GM12891 (cell line): ENCODE results near the gene MRGPRX3.
"Not testable (repeated sequence)": the region's sequence is repeated elsewhere in the genome, so short reads cannot be mapped to it uniquely, and the experiment has no call there.

Experiments used
- DNase-seq: peaks from one replicate; pipeline ENCODE4 v3.0.0; 2011; ENCODE audit warnings: low spot score; ENCODE audit not compliant: insufficient read length
- FAIRE-seq: peaks from 2 replicates; lab custom pipeline; 2011; peaks lifted over from hg19 to GRCh38; lab: Jason Lieb, UNC
- PAX5 ChIP-seq: IDR thresholded peaks from 2 replicates; pipeline ENCODE4 v1.6.1; 2011; ENCODE audit warnings: low read length, moderate library complexity, mild to moderate bottlenecking; ENCODE audit not compliant: insufficient read depth, severe bottlenecking
- POLR2A ChIP-seq: IDR thresholded peaks from 2 replicates; pipeline ENCODE4 v1.6.1; 2011; ENCODE audit warnings: low read depth, low read length, control low read depth
- POLR2AphosphoS5 ChIP-seq: IDR thresholded peaks from 2 replicates; pipeline ENCODE4 v1.6.1; 2011; ENCODE audit warnings: low read depth, low read length, control low read depth
- POU2F2 ChIP-seq: IDR thresholded peaks from 2 replicates; pipeline ENCODE4 v1.6.1; 2011; ENCODE audit warnings: low read depth, mild to moderate bottlenecking, control low read depth, low read length, moderate library complexity
- SPI1 ChIP-seq: IDR thresholded peaks from 2 replicates; pipeline ENCODE4 v1.6.1; 2011; ENCODE audit warnings: low read depth, low read length, control low read depth
- TAF1 ChIP-seq: IDR thresholded peaks from 2 replicates; pipeline ENCODE4 v1.6.1; 2011; ENCODE audit warnings: low read depth, low read length, control low read depth

The MRGPRX3 gene

GRCh38 chr11:18108254-18108653 is 24.1 kb upstream of the MRGPRX3 start:
- DNase-seq: no peak
- no peak for TF ChIP-seq SPI1
- no peak for TF ChIP-seq PAX5
- no peak for TF ChIP-seq POLR2A
- no peak for TF ChIP-seq TAF1
- no peak for TF ChIP-seq POLR2AphosphoS5
- FAIRE-seq: no peak

DNA sequence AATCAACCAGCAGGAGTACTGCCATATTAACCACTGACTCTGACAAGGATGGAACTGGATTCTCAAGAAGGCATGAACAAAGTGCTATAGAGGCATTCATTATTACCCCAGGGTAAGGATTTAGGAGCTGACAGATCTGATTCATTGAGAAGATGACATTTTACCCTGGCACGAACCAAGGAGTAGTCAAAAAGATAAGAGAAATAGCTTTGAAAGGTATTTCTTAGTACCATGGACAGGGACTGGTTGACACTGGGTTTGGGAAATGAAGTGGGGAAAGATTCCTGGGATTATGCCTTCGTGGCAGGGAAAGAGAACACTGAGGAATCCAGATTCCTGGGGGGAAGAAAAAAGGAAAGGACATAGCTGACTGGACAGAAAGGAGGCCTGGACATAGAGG is 21.4 kb upstream of the MRGPRX3 start:
- FAIRE-seq: no peak
- no peak for TF ChIP-seq POU2F2
- TF ChIP-seq SPI1: no peak
- TF ChIP-seq POLR2AphosphoS5: no peak
- TF ChIP-seq PAX5: no peak
- no peak for TF ChIP-seq TAF1
- TF ChIP-seq POLR2A: no peak
- DNase-seq: no peak

- peak; percentile 89 for FAIRE-seq
- TF ChIP-seq PAX5 (no peak), POLR2A (no peak), SPI1 (no peak), POLR2AphosphoS5 (no peak), POU2F2 (no peak), TAF1 (no peak)
- DNase-seq: peak; percentile 55
These were observed 16.8 kb upstream of the MRGPRX3 start for GRCh38 chr11:18115360-18116127.

GRCh38 chr11:18121331-18121828 is 11.0 kb upstream of the MRGPRX3 start:
- FAIRE-seq: not testable (repeated sequence)

GRCh38 chr11:18131115-18131514 is 1.3 kb upstream of the MRGPRX3 start:
- not testable (repeated sequence) for FAIRE-seq, DNase-seq

More at GRCh38 chr11:18121331-18121828, 11.0 kb upstream of the MRGPRX3 start:
- DNase-seq: not testable (repeated sequence)

DNA sequence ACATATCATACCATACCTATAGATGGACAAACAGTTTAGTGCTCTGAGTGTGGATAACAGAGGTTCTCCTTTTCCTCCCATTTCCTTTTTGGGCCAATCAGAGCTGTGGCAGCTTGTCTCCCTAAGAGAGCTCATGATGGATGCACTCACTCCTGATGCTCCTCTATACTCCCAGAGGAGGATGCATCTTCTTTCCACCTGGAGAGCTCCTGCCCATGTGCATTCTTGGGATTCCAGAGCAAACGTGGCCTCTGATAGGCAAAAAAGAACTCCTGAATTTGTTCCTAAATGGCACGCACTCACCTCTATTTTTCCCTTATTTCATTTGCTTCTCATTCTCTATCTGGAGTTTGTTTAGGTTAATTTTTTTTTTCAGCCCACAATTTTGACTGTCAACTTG is 2.9 kb downstream of the MRGPRX3 start:
- TF ChIP-seq POU2F2 (no peak), POLR2A (no peak)
- DNase-seq (no peak), FAIRE-seq (no peak)

GRCh38 chr11:18137186-18137800 is 4.9 kb downstream of the MRGPRX3 start:
- DNase-seq (no peak), FAIRE-seq (peak; percentile 40)
- TF ChIP-seq TAF1 (no peak), POLR2AphosphoS5 (no peak), PAX5 (no peak), POU2F2 (no peak), POLR2A (no peak), SPI1 (no peak)

GRCh38 chr11:18140145-18140544 is 7.8 kb downstream of the MRGPRX3 start:
- FAIRE-seq (no peak), DNase-seq (no peak)
- TF ChIP-seq TAF1 (no peak), PAX5 (no peak), POLR2A (no peak), SPI1 (no peak)

- TF ChIP-seq POLR2AphosphoS5 (no peak), PAX5 (no peak), SPI1 (no peak), POU2F2 (no peak), TAF1 (no peak), POLR2A (no peak)
- DNase-seq (no peak), FAIRE-seq (no peak)
These were observed 11.9 kb downstream of the MRGPRX3 start for GRCh38 chr11:18144243-18144642.

GRCh38 chr11:18145025-18145424 is 12.7 kb downstream of the MRGPRX3 start:
- DNase-seq (no peak), FAIRE-seq (no peak)
- TF ChIP-seq POLR2AphosphoS5 (no peak), PAX5 (no peak), SPI1 (no peak), POU2F2 (no peak), POLR2A (no peak), TAF1 (no peak)

GRCh38 chr11:18145837-18146236 is 13.5 kb downstream of the MRGPRX3 start:
- no peak for FAIRE-seq
- TF ChIP-seq TAF1 (no peak), PAX5 (no peak), POU2F2 (no peak), SPI1 (peak; percentile 52; the same call in 1 of the 2 replicates)
- DNase-seq: no peak
